Common myeloid progenitor, CD34-positive (primary cell): ENCODE data around the gene GRK4.

ENCODE experiments used
- CTCF ChIA-PET: fragments of 350-600 bp; sonication (Branson Sonifier 250); formaldehyde crosslinking; loops from one replicate; lab custom pipeline; 2021; ENCODE audit warnings: antibody characterized with exemption; lab: Charles Lee
- POLR2A ChIA-PET: fragments of 350-600 bp; sonication (Branson Sonifier 250); formaldehyde crosslinking; loops from one replicate; lab custom pipeline; 2021; ENCODE audit warnings: antibody characterized with exemption; lab: Charles Lee
- DNase-seq, 3 donors: peaks; one replicate each; pipeline versions ENCODE4 v3.0.0 to v3.0.0-alpha.2; 2013
- H3K27ac ChIP-seq, 2 experiments: 1 replicate in 1 of 2; 2 replicates in 1 of 2; pipeline ENCODE4 v1.7.0; 2013; ENCODE audit warnings: inconsistent platforms in 2 of 2, low read length in 2 of 2, mild to moderate bottlenecking in 2 of 2, low read depth in 1 of 2, moderate library complexity in 1 of 2; ENCODE audit not compliant: severe bottlenecking in 2 of 2, insufficient read depth in 1 of 2, poor library complexity in 1 of 2
- H3K27me3 ChIP-seq, 5 experiments: replicated peaks in 2 of 5; 1 replicate in 3 of 5; 2 replicates in 2 of 5; pipeline versions ENCODE4 v1.6.1 to v1.7.0; 2013; ENCODE audit warnings: low read length in 4 of 5, mild to moderate bottlenecking in 2 of 5, moderate library complexity in 2 of 5, inconsistent platforms in 1 of 5; ENCODE audit not compliant: insufficient read depth in 5 of 5, control insufficient read depth in 4 of 5
- H3K36me3 ChIP-seq, 4 experiments: 1 replicate in 2 of 4; 2 replicates in 2 of 4; pipeline versions ENCODE4 v1.6.1 to v1.7.0; 2013; ENCODE audit warnings: low read length in 3 of 4, control low read depth in 1 of 4, mild to moderate bottlenecking in 1 of 4; ENCODE audit not compliant: control insufficient read depth in 4 of 4, insufficient read depth in 4 of 4
- H3K4me1 ChIP-seq, 4 experiments: 1 replicate in 3 of 4; 2 replicates in 1 of 4; pipeline versions ENCODE4 v1.6.1 to v1.7.1; 2013; ENCODE audit warnings: low read length in 3 of 4, mild to moderate bottlenecking in 3 of 4, control low read depth in 1 of 4, inconsistent platforms in 1 of 4, moderate library complexity in 1 of 4; ENCODE audit not compliant: control insufficient read depth in 4 of 4, insufficient read depth in 4 of 4; ENCODE audit errors: control extremely low read depth in 1 of 4
- H3K4me3 ChIP-seq, 7 experiments: 1 replicate in 4 of 7; 2 replicates in 3 of 7; pipeline versions ENCODE4 v1.5.1 to v1.7.0; 2013; ENCODE audit warnings: mild to moderate bottlenecking in 7 of 7, low read length in 6 of 7, moderate library complexity in 6 of 7, inconsistent platforms in 2 of 7, low read depth in 2 of 7, control low read depth in 1 of 7; ENCODE audit not compliant: insufficient read depth in 4 of 7, control insufficient read depth in 1 of 7; ENCODE audit errors: extremely low read depth in 1 of 7
- H3K9me3 ChIP-seq, 5 experiments: 1 replicate in 4 of 5; 2 replicates in 1 of 5; pipeline versions ENCODE4 v1.6.1 to v1.7.1; 2013; ENCODE audit warnings: low read length in 4 of 5, mild to moderate bottlenecking in 2 of 5, inconsistent platforms in 1 of 5, low read depth in 1 of 5, moderate library complexity in 1 of 5; ENCODE audit not compliant: control insufficient read depth in 4 of 5, insufficient read depth in 2 of 5; ENCODE audit errors: control extremely low read depth in 1 of 5
- WGBS: methylation state at CpG from one replicate; pipeline ENCODE4 v1.1.5; 2013; ENCODE audit not compliant: insufficient coverage; 5-methylcytosine and 5-hydroxymethylcytosine counted together

GRK4 gene

DNA sequence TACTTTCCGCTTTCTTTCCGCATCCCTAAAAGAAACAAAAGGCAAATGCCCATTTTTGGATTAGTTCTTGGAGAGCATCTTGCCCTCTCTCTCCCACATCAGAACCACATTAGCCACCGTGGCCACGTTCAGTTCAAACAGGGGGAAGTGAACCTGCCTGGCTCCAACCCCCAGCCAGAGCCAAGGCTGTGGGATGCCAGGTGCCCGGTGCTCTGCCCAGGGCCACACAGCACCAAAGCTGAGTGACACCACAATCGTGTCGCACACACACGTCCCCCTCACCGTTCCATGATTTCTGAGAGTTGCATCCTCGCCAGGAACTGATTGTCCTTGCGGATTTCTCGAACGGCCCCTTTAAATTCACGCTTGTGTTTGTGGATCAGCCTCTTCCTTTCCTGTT lies 24.5 kb upstream of the GRK4 start:
- Histone ChIP-seq H3K36me3 (peaks cover 4 to 75% (median 60%) of the 10 kb centered on the region in 4 experiments), H3K4me1 (peaks cover 6 to 18% (median 14%) of the 10 kb centered on the region in 4 experiments), H3K27ac (no peak overlapping the region), H3K27me3 (no peaks in the 10 kb centered on the region), H3K4me3 (no peak overlapping the region), H3K9me3 (no peaks in the 10 kb centered on the region)
- 92% methylated on average over 14 of the region's 14 CpGs for WGBS
- ChIA-PET CTCF (interaction anchor here (0.8 kb wide), 1 partner anchor 15 kb away, joined by 3 read pairs; no protein-coding TSS in a partner anchor), POLR2A (no interaction called here)
- DNase-seq: no peak

- no peak for DNase-seq
- H3K4me3 ChIP-seq: no peak overlapping the region
- H3K4me1 ChIP-seq: peaks cover 6 to 17% (median 13%) of the 10 kb centered on the region in 4 experiments
- WGBS: 96% methylated on average over 27 of the region's 30 CpGs
- peaks cover 4 to 78% (median 62%) of the 10 kb centered on the region in 4 experiments for H3K36me3 ChIP-seq
- no peaks in the 10 kb centered on the region for H3K9me3 ChIP-seq
- no peaks in the 10 kb centered on the region for H3K27me3 ChIP-seq
- H3K27ac ChIP-seq: no peak overlapping the region
- POLR2A ChIA-PET: no interaction called here
- CTCF ChIA-PET: interaction anchor here (0.8 kb wide), 1 partner anchor 14 kb away, joined by 3 read pairs; no protein-coding TSS in a partner anchor
Observed at GRCh38 chr4:2939383-2940243, 23.8 kb upstream of the GRK4 start.

DNA sequence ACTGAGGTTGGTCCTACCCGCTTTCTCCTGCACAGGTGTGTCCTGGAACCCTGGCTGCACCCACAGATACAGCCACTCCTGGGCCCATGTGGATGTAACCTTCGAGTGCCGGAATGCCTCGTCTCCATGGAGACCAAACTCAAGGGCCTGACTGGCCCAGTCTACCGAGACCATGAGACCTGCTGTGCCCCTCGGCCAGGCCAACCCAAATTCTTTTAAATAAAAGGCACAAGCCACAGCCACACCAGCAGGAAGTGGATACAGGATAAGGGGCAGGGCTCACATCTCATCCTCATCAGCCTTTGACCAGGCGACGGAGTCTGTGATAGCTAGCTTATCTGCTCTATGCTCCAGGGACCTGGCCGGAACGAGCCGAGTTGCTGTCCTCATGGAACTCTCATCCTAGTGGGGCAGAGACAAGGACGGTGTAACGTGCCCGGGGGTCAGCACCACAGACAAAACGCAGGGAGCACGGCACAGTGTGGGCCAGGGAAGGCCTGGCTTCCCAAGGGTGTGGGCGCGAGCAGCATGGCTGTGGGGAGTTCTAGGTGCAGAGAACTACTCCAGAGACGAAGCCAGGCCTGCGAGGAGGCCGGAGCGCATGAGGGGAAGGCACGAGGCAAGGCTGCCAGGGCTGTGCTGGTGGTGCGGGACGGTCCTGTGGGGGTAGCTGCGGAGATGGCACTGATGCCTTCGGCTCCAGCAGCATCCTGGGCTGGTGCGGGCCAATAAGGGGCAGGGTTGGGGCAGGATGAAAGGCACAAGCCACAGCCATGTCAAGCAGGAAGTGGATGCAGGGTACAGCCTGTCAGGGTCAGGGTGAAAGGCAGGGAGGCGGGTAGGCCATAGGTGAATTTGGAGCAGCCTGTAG lies 22.9 kb upstream of the GRK4 start:
- CTCF ChIA-PET: interaction anchor here (0.9 kb wide), 2 partner anchors 11 to 22 kb away, joined by 3 read pairs; no protein-coding TSS in a partner anchor
- H3K27ac ChIP-seq: no peak overlapping the region

DNA sequence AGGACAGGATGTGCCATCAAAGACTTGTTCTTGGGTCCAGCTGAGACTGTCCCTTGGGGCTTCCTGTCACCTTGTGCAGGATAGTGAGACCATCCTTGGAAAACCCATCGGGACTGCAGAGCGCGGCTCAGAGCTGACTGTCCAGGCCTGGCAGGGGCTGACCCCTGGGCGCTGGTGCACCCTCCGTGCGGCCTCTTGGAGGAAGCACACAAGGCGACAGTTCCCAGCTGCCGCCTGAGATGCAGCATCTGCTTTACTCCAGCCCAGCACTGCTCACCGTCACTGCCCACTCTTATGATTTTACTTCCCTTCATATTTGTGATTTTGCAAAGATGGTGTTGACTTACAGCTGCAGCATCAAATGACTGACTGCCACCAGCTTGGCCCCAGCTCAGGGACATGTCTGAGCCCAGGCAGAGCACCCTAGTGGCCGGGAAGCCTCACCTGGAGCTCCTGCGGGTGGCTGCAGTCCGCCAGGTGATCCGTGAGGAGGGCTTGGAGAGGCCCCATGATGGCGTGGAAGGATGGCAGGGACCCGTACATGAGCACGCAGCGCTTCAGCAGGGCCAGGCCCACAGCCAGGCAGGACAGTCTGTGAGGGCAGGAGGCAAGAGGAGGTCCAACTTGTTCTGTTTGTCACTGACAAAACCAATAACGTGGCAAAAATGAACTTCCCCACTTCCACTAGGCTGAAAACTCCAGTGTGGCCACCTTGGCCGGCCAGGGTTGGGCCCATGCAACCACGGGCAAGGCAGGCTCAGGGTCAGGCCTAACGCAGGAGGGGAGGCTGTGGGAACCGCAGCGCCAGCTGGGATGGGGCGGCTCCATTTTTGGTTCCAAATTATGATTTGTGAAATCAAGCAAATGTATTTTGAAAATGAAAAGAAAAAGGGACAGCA lies 22.0 kb upstream of the GRK4 start:
- no peaks in the 10 kb centered on the region for H3K9me3 ChIP-seq
- peaks cover 0 to 2% (median under 1%) of the 10 kb centered on the region in 4 experiments for H3K4me1 ChIP-seq
- 99% methylated on average over 22 of the region's 24 CpGs for WGBS
- DNase-seq: no peak
- H3K36me3 ChIP-seq: peaks cover 7 to 93% (median 78%) of the 10 kb centered on the region in 4 experiments
- no peak overlapping the region for H3K27ac ChIP-seq
- H3K4me3 ChIP-seq: no peak overlapping the region
- H3K27me3 ChIP-seq: no peaks in the 10 kb centered on the region
- CTCF ChIA-PET: interaction anchor here (0.9 kb wide), 2 partner anchors 10 to 21 kb away, joined by 3 read pairs; no protein-coding TSS in a partner anchor
- POLR2A ChIA-PET: no interaction called here

More for the DNA sequence above, 22.9 kb upstream of the GRK4 start:
- peaks cover 5 to 10% (median 9%) of the 10 kb centered on the region in 4 experiments for H3K4me1 ChIP-seq
- 95% methylated on average over 27 of the region's 29 CpGs for WGBS
- DNase-seq: no peak
- no peak overlapping the region for H3K4me3 ChIP-seq
- POLR2A ChIA-PET: no interaction called here
- peaks cover 6 to 87% (median 71%) of the 10 kb centered on the region in 4 experiments for H3K36me3 ChIP-seq
- no peaks in the 10 kb centered on the region for H3K27me3 ChIP-seq
- no peaks in the 10 kb centered on the region for H3K9me3 ChIP-seq

GRCh38 chr4:2942037-2942531 lies 21.3 kb upstream of the GRK4 start:
- Histone ChIP-seq H3K27ac (no peak overlapping the region), H3K4me1 (no peaks in the 10 kb centered on the region), H3K27me3 (no peaks in the 10 kb centered on the region), H3K36me3 (peaks cover 9 to 95% (median 82%) of the 10 kb centered on the region in 4 experiments), H3K4me3 (no peak overlapping the region), H3K9me3 (no peaks in the 10 kb centered on the region)
- POLR2A ChIA-PET: no interaction called here
- CTCF ChIA-PET: no interaction called here
- WGBS: 97% methylated on average over 21 of the region's 21 CpGs
- DNase-seq: no peak
